NCI-H2107 (cell line): ENCODE data around the gene GNB1.
A peak's percentile ranks its signal among the peaks of the same experiment; 100 is the strongest.
"Not testable (repeated sequence)": the region's sequence is repeated elsewhere in the genome, so short reads cannot be mapped to it uniquely, and the experiment has no call there.

ENCODE experiments used
- DNase-seq: peaks from one replicate; lab custom pipeline; 2025; lab: John Stamatoyannopoulos, UW

The GNB1 gene

DNA sequence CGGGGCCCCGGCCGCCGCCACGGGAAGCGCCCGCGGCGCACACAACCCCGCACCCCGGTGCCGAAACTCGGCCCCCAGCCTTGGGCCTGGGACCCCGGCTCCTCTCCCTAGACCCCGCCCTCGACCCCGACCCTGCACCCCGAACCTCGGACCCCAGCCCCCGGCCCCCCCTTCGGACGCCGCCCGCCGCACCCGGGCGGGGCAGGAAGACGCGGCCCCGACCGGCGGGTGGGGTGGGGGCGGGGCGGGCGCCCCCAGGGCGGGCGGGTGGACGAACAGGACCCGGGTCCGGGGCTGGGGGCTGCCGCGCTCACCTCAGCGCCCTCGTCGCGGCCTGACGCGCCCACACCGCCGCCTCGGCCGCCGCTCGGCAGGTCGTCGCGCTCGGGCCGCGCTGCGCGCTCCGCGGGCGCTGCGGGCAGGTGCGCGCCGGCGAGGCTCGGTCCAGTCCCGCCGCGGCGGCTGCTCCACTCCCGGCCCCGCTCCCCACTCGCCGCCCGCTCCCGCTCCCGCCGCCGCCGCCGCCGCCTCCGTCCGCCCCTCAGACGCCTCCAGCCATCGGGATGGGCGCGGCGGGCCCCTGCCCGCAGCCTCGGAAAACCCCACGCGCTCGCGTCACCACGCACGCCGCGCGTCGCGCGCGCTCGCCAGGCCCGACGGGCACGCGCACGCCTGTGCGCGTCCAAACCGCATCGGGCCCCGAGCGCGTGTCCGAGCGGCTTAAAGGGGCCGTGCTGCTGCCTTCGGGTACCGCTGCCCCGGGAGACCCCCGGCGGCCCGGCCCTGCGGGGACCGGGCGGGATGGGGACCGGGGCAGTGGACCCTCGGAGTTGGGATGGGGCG is at the start of gene GNB1:
Gene GNB1 (minus strand): TSS at position 582 of the 843 bp plus-strand sequence. CDS start 65,634 bp downstream, outside the sequence.
- DNase-seq: peak; percentile 39

DNA sequence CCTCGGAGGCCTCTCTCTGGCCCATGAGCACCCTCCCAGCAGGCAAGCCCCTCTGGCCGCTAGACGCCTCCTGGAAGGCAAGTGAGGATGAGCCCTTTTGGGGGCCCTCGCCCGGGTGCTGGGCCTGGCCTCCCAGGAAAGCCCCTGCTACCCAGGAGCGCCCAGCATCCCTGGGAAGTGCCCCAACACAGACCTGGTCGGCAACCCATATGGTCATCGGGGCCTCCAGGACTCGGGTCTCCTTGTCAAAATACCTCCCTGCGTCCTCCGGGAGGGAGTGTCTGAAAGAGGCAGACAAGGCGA is 49.2 kb upstream of the GNB1 start:
- DNase-seq: no peak

DNA sequence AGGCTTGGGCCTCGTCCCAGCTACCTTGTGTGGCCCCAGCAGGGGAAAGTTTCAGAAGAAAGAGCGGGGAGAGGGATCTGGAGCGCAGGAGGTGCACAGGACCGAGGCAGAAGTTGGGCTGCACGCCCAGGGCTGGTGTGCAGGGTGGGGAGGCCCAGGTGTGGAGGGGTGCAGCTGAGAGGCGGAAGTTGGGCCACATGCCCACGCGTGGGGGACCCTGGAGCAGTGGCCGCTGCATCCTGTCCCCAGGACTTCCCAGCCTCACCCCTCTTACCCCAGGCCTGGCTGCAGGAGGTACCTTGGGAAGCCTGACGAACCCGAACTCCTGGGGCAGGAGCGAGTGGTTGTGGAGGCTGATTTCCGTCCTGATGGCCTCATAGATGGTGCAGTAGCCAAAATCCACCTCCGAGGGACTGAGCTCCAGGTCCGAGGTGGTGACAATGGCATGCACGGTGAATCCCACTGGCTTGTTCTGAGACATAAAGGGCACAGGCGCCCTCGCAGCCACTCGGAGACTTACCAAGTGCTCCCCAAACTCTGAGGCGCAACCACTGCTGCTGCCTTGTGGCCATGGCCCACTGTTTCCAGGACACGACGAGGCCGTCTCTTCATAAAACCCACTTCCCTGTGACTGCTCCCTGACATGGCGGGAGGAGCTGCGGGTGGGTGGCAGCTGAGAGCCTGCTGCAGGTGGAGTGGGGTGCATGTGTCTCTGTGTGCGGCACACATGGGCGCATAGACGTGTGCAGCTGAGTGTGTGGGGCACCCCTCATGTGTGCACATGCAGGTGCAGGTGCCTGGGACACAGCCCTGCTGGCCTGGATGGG is 48.6 kb upstream of the GNB1 start:
- no peak for DNase-seq

DNA sequence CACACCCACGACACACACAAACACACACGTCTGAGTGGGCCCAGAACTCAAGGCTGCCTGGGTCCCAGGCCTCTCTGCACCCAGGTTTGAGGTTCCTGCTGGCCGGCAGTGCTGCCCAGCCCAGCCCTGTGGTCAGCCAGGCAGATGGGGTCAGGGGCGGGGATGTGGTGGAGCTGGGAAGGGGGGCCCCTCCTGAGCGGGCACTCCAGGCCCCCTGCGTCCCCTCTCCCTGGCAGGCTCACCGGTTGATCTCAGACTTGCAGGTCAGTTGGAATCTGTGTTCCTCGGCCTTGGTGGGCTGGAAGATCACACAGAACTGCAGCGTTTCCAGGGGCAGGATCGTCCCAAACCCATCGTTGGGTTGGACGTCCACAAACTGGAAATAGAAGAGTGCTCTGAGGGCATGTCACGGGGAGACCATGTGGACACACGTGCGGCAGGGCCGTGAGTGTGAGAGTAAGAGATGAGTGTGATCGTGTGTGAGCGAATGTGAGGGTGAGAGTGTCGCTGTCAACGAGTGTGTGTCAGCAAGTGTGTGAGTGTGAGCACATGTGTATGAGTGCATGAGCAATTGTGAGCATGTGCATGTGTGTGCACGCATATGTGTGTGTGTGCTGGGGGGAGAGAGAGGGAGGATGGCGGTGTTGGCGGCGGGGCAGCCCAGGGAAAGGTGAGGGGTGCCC is 47.9 kb upstream of the GNB1 start:
- no peak for DNase-seq

DNA sequence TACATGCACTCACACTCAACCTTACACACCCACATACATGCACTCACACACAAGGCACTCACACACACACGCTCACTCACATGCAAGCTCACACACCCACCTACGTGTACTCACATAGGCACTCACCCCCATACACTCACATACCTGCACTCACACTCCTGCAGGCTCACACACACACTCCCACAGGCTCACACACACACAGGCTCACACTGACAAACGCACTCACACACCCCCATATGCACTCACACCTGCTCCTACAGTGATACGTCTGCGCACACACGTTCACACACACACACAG is 47.3 kb upstream of the GNB1 start:
- no peak for DNase-seq

DNA sequence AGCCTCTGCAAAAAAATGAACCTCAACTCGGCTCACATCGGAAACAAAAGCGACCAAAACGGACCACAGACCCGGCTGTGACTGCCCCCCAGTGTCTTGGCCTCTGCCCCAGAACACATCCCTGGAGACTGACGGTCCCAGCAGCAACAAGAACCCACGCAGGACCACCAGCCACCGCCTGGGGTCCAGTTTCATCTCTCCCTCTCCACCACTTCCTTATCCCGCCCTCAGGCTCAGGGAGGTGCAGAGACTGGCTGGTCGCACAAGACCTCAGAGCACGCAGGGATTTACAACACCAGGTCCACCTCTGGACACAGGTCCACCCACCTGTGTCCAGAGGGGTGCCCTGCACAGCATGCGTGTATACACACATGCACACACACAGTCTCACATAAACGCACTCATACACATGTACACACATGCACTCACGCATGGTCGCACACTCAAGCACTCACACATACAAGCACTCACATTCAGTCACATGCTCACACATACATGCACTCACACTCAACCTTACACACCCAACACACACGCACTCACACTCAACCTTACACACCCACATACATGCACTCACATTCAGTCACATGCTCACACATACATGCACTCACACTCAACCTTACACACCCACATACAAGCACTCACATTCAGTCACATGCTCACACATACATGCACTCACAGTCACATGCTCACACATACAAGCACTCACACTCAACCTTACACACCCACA is 46.8 kb upstream of the GNB1 start:
- DNase-seq: no peak

DNA sequence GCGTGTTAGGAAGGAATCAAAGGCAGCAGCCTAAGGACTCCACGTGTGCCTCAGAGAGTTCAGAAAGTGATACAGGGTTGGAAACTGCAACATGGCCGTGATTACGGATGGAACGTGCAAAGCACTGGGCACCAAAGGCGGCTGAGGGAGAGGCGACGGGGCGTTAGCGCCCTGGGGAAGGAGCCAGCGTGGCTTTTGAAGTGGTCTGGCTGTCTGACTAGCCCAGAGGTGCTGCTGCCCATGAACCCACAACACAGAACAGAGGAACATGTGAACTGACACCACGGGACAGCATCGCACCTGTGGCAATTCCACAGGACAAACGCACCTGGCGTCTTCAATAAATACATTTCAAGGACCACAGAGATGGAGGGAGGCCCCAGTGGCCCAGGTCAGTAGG is 46.2 kb upstream of the GNB1 start:
- DNase-seq: no peak

DNA sequence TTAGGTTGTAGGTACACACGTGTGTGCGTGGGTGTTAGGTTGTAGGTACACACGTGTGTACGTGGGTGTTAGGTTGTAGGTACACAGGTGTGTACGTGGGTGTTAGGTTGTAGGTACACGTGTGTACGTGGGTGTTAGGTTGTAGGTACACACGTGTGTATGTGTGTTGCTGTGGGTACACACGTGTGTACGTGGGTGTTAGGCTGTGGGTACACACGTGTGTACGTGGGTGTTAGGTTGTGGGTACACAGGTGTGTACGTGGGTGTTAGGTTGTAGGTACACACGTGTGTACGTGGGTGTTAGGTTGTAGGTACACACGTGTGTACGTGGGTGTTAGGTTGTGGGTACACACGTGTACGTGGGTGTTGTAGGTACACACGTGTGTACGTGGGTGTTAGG is 44.0 kb upstream of the GNB1 start:
- DNase-seq: not testable (repeated sequence)

DNA sequence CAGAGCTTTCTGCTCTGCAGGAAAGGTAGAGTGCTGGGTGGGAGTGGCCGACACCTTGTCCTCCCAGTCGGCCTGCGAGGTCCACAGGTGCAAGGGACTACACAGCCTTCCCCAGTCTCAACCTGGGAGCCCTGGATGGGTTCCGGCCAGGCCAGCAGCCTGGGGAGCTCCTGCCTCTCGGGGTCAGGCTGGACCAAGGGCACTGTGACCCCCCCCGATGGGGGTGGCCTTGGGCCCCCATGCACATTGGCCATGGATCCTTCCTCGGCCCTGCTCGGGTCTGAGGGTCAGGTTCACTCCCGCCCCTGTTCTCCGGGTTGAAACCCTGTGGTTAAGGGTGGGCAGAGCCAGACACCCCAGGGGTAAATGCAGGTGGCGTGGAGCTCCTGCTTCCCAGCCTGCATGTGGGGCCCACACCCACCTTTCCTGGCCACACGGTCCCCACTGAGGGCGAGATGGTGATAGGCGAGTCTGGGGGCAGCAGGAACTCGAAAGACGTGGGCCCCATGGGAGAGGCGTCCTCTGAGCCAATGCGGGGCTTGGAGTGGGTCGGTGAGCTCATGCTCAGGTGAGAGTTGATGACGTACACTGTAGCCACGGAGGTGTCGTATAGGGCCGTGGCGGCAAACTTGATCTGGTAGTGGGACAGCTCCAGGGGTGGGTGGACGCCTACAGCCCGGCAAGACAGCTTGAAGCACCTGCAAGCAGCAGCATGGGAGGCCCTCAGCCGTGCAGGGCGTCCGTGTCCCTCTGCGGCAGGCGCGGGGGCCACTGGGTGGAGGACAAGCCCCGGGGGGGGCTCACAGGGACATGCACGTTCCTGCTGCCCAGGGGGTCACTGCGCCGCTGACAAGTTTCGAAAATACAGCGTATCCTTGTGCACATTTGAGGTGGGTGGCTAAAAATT is 39.0 kb upstream of the GNB1 start:
- DNase-seq: no peak

DNA sequence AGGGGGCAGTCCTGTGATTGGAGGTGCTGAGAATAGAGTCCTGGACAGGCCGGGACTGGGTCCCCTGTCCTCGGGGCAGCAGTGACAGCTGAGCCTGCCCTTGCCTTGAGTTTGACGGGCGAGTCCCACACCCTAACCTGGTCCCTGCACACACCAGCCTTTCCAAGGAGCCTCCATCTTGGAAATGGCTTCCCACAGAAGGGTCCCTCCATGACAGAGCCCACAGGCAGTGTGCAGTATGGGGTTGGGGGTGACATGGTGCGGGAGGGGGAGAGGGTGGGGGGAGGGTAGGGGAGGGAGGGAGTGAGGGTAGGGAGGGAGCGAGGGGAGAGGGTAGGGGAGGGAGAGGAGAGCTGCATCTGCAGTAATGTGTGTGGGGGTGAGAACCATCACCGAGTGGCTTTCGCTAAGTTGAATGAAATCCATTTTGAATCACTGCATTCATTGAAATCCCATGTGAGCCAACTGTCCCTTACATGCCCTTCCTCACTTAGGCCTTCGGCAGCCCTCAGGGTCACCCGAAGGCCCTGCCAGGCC is 38.3 kb upstream of the GNB1 start:
- DNase-seq: no peak

DNA sequence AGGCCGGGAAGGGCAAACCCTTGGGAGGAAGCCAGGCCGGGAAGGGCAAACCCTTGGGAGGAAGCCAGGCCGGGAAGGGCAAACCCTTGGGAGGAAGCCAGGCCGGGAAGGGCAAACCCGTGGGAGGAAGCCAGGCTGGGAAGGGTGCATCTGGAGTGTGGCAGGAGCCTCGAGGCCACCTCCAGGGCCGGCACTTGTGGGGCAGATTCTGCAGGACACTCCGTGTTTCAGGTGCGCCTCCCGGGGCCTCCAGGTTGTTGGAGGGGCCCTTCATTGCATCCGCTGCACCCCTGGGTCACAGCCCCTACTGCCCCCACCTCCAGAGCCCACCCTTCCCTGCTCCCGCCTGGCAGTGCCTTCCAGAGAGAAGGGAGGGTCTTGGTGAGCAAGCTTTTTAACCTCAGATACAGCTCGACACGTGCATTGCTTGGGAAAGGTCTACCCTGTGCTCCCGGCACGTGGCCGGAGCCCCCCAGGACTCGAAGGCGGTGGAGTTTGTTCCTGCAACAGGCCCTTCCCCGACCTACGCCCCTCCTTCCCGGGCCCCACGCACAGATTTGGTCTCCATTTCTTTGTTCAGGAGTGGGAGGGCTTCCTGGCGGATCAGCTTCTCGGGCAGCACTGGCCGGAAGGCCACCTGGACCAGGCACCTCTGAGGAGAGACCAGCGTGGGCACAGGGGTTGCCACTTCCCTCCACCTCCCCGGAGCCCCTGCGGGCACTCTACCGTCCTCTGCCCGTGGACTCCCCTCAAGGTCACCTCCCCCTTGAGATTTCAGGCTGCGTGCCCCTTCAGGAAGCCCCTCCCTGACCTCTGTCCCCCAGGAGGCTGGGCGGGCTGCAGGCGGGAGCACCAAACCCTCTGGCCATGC is 37.6 kb upstream of the GNB1 start:
- DNase-seq: no peak

DNA sequence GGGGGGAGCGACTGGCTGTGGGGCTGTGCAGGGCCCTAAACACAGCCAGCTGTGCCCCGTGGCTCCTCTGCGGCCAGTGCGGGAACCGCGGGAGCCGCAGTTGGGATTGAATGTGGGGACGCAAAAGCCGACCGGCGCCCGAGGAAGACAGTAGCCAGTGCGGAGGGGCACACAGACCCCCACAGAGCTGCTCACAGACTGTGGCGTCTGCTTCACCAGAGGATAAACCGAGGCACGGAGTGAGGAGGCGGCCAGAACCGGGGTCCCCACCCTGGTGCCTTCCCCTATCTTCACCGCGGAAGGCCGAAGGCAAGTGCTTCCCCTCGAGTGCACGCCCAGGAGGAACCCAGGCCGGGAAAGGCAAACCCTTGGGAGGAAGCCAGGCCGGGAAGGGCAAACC is 36.9 kb upstream of the GNB1 start:
- no peak for DNase-seq

DNA sequence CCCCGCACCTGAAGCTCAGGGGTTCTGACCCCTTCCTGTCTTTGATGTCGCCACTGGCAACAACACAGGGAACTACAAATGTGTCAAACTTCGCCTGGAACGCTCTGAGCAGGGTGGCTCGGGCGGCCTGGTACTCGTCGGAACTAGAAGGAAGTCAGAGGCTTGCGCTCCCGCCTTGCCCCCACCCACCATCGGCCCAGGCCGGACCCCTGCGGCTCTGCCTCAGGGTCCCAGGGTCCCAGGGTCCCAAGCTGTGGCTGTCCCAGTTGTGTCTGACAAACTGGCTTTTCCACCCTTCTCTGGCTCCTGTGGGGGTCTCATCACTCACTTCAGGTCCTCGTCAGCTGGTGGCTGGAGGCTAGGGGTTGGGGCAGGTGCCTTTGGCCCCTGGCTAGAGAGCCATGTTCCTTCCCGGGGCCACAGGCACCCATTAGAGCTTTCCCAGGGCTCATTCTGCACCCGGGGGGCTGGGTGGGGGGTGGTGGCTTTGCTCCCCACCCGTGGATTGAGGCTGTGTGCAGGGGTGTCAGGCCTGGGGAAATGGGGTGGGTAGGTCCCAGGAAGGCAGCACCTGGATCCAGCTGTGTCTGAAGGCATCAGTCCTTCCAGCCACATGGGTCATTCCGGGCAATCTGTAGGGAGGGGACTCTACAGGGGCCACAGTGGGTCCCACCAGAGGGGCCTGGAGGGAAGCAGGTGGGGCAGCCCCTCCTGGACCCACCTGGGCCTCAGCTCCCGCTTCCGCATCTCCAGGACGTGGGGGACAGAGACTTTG is 36.2 kb upstream of the GNB1 start:
- no peak for DNase-seq

DNA sequence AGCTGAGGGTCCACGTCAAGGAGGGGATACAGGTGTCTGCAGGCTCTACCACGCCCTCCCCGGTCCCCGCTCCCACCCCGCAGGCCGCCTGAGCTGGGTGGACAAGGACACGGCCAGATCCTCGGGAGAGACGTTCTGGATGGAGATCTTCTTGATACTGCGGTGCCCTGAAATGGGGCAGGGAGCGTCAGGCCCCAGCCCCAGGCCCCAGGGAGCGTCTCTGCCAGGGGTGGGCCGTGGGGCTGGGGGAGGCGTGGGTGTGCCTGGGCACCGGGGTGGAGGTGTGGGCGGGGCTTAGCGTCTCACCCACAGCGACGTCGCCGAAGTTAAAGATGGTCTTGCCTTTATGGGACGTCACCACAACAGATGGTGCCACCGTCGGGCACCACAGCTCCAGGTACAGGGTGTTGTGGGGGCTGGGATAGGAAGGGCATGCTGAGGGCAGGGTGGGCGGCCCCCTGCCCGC is 35.5 kb upstream of the GNB1 start:
- DNase-seq: no peak

DNA sequence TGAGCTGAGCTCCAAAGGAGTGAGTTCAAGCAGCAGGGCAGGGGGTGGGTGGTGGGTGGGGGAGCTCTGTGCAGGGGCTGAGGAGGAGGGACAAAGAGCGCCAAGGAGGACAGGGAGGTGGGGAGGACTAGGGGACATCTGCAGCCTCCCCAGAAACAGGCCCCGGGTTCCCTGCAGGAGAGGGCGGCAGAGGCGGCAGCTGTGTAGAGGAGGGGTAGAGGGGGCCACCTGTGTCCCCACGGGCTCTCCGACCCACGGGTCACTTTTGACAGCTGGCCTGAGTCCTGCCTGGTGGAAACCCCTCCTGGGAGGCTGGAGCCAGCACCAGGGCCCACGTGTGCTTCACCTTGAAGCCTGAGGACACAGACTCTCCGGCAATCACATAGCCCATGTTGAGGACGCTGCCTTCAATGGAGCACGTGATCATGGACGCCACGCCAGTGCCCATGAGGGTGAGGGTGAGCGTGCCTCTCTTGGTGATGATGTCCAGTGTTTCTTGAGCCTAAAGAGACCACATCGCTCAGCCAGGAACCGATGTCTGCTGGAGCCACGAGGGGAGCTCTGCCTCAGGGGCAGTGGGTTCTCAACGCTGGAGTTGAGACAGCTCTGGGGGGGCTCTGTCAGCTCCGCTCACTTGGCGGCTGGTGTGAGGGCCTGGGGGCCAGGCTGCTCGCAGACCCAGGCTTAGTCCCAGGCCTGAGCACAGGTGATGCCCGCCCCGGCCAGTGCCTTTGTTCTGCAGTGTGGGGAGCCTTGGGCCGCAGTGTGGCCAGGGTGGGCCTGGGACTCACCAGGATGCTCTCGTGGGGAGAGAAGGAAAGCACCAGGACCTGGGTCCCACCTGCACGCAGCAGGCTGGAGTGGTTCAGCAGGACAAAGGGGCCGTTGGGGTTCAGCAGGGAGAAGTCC is 34.8 kb upstream of the GNB1 start:
- DNase-seq: no peak

DNA sequence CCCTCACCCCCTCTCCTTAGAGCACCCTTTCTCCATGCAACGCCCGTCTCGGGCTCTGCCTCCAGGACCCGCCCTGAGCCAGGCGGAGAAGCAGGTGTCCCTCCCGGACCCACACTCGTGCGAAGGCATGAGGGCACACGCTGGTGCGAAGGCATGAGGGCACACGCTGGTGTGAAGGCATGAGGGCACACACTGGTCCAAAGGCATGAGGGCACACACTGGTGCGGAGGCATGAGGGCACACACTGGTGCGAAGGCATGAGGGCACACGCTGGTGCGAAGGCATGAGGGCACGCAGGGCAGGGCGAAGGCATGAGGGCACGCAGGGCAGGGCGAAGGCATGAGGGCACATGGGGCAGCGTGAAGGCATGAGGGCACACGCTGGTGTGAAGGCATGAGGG is 34.0 kb upstream of the GNB1 start:
- DNase-seq: no peak

DNA sequence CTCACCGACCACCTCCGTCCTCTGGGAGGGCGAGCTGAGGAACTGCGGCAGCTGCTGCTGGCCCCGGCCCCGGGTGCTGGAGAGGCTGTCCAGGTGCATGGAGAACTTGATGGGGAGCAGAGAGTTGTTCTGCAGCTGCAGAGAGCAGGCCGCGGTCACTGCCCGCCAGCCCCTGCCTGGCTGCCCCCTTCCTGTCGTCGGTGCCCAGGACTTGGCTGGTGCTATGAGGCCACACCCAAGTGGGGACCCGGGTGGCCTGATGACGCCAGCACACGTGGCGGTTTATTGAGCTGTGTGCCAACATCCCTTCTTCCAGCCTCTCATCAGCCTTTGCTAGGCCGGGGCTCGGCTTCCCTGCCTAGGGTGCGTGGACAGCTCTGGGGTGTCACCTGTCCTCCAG is 33.5 kb upstream of the GNB1 start:
- no peak for DNase-seq
